H9 (cell line): ENCODE data around the gene DUOXA2. TPM values are rescaled to one million over a fixed set of nuclear protein-coding genes. Genes with fewer than 3 reads are reported as not detected.
A peak's percentile ranks its signal among the peaks of the same experiment; 100 is the strongest.

Source experiments
- DNase-seq: peaks from one replicate; pipeline ENCODE4 v3.0.0-alpha.2; 2017
- H2AFZ ChIP-seq: one replicate; pipeline ENCODE4 v1.6.1; 2013; ENCODE audit warnings: mild to moderate bottlenecking, low read length, control low read depth, moderate library complexity
- H2AK5ac ChIP-seq: 2 replicates; pipeline ENCODE4 v1.6.1; 2013; ENCODE audit warnings: low read length, control low read depth, mixed read lengths; ENCODE audit not compliant: insufficient read length
- H2BK120ac ChIP-seq: one replicate; pipeline ENCODE4 v1.6.1; 2013; ENCODE audit warnings: low read depth, mild to moderate bottlenecking, low read length, control low read depth, inconsistent platforms; ENCODE audit not compliant: poor library complexity, severe bottlenecking
- H2BK12ac ChIP-seq: 2 replicates; pipeline ENCODE4 v1.6.1; 2013; ENCODE audit warnings: low read length, control low read depth, mixed read lengths, low read depth; ENCODE audit not compliant: insufficient read length
- H2BK15ac ChIP-seq: 2 replicates; pipeline ENCODE4 v1.6.1; 2013; ENCODE audit warnings: low read depth, low read length, control low read depth
- H2BK20ac ChIP-seq: one replicate; pipeline ENCODE4 v1.6.1; 2013; ENCODE audit warnings: low read depth, mild to moderate bottlenecking, low read length, control low read depth, inconsistent platforms; ENCODE audit not compliant: poor library complexity, severe bottlenecking
- H2BK5ac ChIP-seq: 2 replicates; pipeline ENCODE4 v1.6.1; 2013; ENCODE audit warnings: low read length, control low read depth, mixed read lengths; ENCODE audit not compliant: insufficient read length
- H3K14ac ChIP-seq: 2 replicates; pipeline ENCODE4 v1.6.1; 2013; ENCODE audit warnings: low read length, control low read depth; ENCODE audit not compliant: insufficient read depth
- H3K18ac ChIP-seq: 2 replicates; pipeline ENCODE4 v1.6.1; 2013; ENCODE audit warnings: low read depth, mild to moderate bottlenecking, mixed read lengths, low read length, control low read depth; ENCODE audit not compliant: insufficient read length
- H3K23ac ChIP-seq: 2 replicates; pipeline ENCODE4 v1.6.1; 2013; ENCODE audit warnings: low read length, control low read depth, mixed read lengths, low read depth; ENCODE audit not compliant: insufficient read length
- H3K23me2 ChIP-seq: 2 replicates; pipeline ENCODE4 v1.6.1; 2013; ENCODE audit warnings: low read depth, mild to moderate bottlenecking, mixed read lengths, low read length, control low read depth; ENCODE audit not compliant: insufficient read length, poor library complexity, severe bottlenecking
- H3K27ac ChIP-seq: 2 replicates; pipeline ENCODE4 v1.5.1; 2013; ENCODE audit warnings: low read length, control low read depth, mixed read lengths, low read depth; ENCODE audit not compliant: insufficient read length
- H3K27me3 ChIP-seq: 2 replicates; pipeline ENCODE4 v1.6.1; 2013; ENCODE audit warnings: low read length, control low read depth, inconsistent platforms; ENCODE audit not compliant: insufficient read depth
- H3K4ac ChIP-seq: 2 replicates; pipeline ENCODE4 v1.6.1; 2013; ENCODE audit warnings: low read depth, mild to moderate bottlenecking, control low read depth, inconsistent platforms, low read length, moderate library complexity
- H3K4me1 ChIP-seq: 2 replicates; pipeline ENCODE4 v1.6.1; 2013; ENCODE audit warnings: low read length, control low read depth, inconsistent platforms; ENCODE audit not compliant: insufficient read depth
- H3K4me2 ChIP-seq: 2 replicates; pipeline ENCODE4 v1.6.1; 2013; ENCODE audit warnings: low read length, control low read depth, mixed read lengths; ENCODE audit not compliant: insufficient read length, insufficient read depth
- H3K56ac ChIP-seq: 2 replicates; pipeline ENCODE4 v1.6.1; 2013; ENCODE audit warnings: low read depth, mild to moderate bottlenecking, mixed read lengths, low read length, control low read depth; ENCODE audit not compliant: insufficient read length
- H3K79me1 ChIP-seq: 2 replicates; pipeline ENCODE4 v1.6.1; 2013; ENCODE audit warnings: low read depth, mild to moderate bottlenecking, moderate library complexity, low read length, control low read depth, inconsistent platforms; ENCODE audit not compliant: insufficient read depth, poor library complexity, severe bottlenecking
- H3K79me2 ChIP-seq: 2 replicates; pipeline ENCODE4 v1.6.1; 2013; ENCODE audit warnings: low read length, control low read depth, inconsistent platforms; ENCODE audit not compliant: insufficient read depth
- H3K9ac ChIP-seq: 2 replicates; pipeline ENCODE4 v1.6.1; 2013; ENCODE audit warnings: low read length, control low read depth, mixed read lengths; ENCODE audit not compliant: insufficient read length; ENCODE audit errors: extremely low read depth
- H3K9me3 ChIP-seq: one replicate; pipeline ENCODE4 v1.6.1; 2013; ENCODE audit warnings: low read depth, low read length, inconsistent platforms; ENCODE audit not compliant: control insufficient read depth
- H3T11ph ChIP-seq: one replicate; pipeline ENCODE4 v1.6.1; 2013; ENCODE audit warnings: mild to moderate bottlenecking, low read length, control low read depth, inconsistent platforms
- H4K20me1 ChIP-seq: one replicate; pipeline ENCODE4 v1.6.1; 2013; ENCODE audit not compliant: control insufficient read depth, insufficient read length, insufficient read depth
- H4K5ac ChIP-seq: 2 replicates; pipeline ENCODE4 v1.6.1; 2013; ENCODE audit warnings: low read depth, mild to moderate bottlenecking, mixed read lengths, low read length, control low read depth; ENCODE audit not compliant: insufficient read length
- H4K8ac ChIP-seq: replicated peaks from 2 replicates; pipeline ENCODE4 v1.6.1; 2013; ENCODE audit warnings: low read length, control low read depth, mixed read lengths, low read depth; ENCODE audit not compliant: insufficient read length
- H4K91ac ChIP-seq: 2 replicates; pipeline ENCODE4 v1.6.1; 2013; ENCODE audit warnings: low read depth, mild to moderate bottlenecking, moderate library complexity, mixed read lengths, low read length, control low read depth; ENCODE audit not compliant: insufficient read length
- H3K27ac Mint-ChIP-seq, 3 experiments: 2 replicates in 2 of 3; 3 replicates in 1 of 3; pipeline ENCODE4 v1.8.0; 2020 to 2021; ENCODE audit warnings: mixed read lengths in 3 of 3, mild to moderate bottlenecking in 1 of 3, moderate library complexity in 1 of 3
- H3K27me3 Mint-ChIP-seq: 2 replicates; pipeline ENCODE4 v1.8.0; 2021; ENCODE audit warnings: low read depth, mild to moderate bottlenecking, moderate library complexity, mixed read lengths
- H3K36me3 Mint-ChIP-seq, 3 experiments: 2 replicates in 2 of 3; 3 replicates in 1 of 3; pipeline ENCODE4 v1.8.0; 2020 to 2021; ENCODE audit warnings: low read depth in 3 of 3, mixed read lengths in 3 of 3; ENCODE audit not compliant: insufficient read depth in 1 of 3
- H3K4me1 Mint-ChIP-seq, 2 experiments: 2 replicates each; pipeline ENCODE4 v1.8.0; 2020; ENCODE audit warnings: mixed read lengths in 2 of 2
- H3K4me3 Mint-ChIP-seq, 2 experiments: 2 replicates in 1 of 2; 3 replicates in 1 of 2; pipeline ENCODE4 v1.8.0; 2020 to 2021; ENCODE audit warnings: mild to moderate bottlenecking in 2 of 2, mixed read lengths in 2 of 2, moderate library complexity in 1 of 2
- H3K9me3 Mint-ChIP-seq, 2 experiments: 2 replicates in 1 of 2; 3 replicates in 1 of 2; pipeline ENCODE4 v1.8.0; 2020; ENCODE audit warnings: mild to moderate bottlenecking in 2 of 2, mixed read lengths in 2 of 2, moderate library complexity in 1 of 2
- WGBS: extraction: QIAGEN DNeasy Blood & Tissue Kit; methylation state at CpG from one replicate; pipeline ENCODE4 v1.1.7; 2013; ENCODE audit warnings: missing lambda C conversion rate, low lambda C conversion rate, mixed read lengths; ENCODE audit not compliant: insufficient read length; ENCODE audit errors: extremely low coverage; 5-methylcytosine and 5-hydroxymethylcytosine counted together
- total RNA-seq: library from RNA; stranded (reverse); gene quantifications from 2 replicates; pipeline ENCODE4 v1.2.1, GENCODE V29; 2021
- TF ChIP-seq, protein P1 (sequence below): fragments of 200-600 bp; sonication (generic); conservative IDR thresholded peaks from 3 replicates; pipeline ENCODE4 v1.8.0; 2021; ENCODE audit warnings: antibody characterized with exemption, mild to moderate bottlenecking

Gene DUOXA2
- total RNA-seq, 1 experiment from 2014 or later: not detected

DNA sequence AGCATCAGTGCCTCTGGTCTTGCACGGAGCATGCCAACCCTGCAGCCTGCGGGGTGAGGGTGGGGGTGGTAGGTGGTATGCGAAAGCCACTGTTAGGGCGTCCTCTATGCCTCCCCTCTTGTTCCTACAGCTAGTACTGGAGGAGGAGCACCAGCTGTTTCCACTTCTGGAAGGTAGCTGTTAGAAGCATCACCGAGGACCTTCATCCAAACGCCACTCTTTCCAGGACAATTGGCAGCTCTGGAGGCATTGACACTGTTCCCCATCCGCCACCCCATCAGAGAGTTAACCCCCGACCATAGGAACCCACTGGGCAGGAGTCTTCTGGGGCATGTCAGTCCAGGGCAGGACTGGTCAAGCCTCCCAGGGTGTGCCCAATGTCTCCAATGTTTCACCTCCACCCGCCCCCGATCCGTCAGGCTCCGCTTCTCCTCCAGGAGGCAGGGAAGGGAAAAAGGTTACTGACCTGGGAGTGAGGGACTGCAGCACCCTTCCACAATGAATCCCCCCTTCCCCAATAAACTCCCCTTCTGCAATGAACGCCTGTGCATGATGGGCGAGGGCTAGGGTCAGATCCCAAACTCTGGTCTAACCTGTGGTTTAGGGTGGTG lies 641 bp upstream of the DUOXA2 start:
- Histone ChIP-seq H2AK5ac (no peak overlapping the region), H4K8ac (no peak overlapping the region), H3K27me3 (peaks cover 78% of the 10 kb centered on the region), H3K27ac (no peak overlapping the region), H2BK15ac (no peak overlapping the region), H2BK12ac (no peak overlapping the region), H2BK120ac (no peak overlapping the region), H3K14ac (no peak overlapping the region), H4K5ac (no peak overlapping the region), H3K9ac (no peak overlapping the region), H3K56ac (no peak overlapping the region), H3K79me2 (no peaks in the 10 kb centered on the region), H3K4me2 (peak overlapping the region; percentile 54), H4K20me1 (peaks cover 6% of the 10 kb centered on the region), H3K4ac (no peak overlapping the region), H3K4me1 (no peaks in the 10 kb centered on the region; the same call in 1 of the 2 replicates), H3K23me2 (peaks cover 2% of the 10 kb centered on the region), H4K91ac (no peak overlapping the region), H2BK20ac (no peak overlapping the region), H2AFZ (no peak overlapping the region), H3K18ac (no peak overlapping the region), H3K9me3 (no peaks in the 10 kb centered on the region), H3K23ac (no peak overlapping the region), H2BK5ac (no peak overlapping the region), H3T11ph (no peak overlapping the region), H3K79me1 (no peaks in the 10 kb centered on the region)
- WGBS: no CpG with 5 or more reads among the region's 14 CpGs
- Mint-ChIP-seq H3K4me1 (peaks cover 20 to 38% of the 10 kb centered on the region in 2 experiments), H3K27ac (no peak overlapping the region), H3K9me3 (peaks cover 6 to 13% of the 10 kb centered on the region in 2 experiments), H3K27me3 (peaks cover 91% of the 10 kb centered on the region), H3K4me3 (peak overlapping the region; percentile 57 to 73), H3K36me3 (no peaks in the 10 kb centered on the region; a peak in 2 of 7 replicates)
- TF ChIP-seq, protein P1, sequence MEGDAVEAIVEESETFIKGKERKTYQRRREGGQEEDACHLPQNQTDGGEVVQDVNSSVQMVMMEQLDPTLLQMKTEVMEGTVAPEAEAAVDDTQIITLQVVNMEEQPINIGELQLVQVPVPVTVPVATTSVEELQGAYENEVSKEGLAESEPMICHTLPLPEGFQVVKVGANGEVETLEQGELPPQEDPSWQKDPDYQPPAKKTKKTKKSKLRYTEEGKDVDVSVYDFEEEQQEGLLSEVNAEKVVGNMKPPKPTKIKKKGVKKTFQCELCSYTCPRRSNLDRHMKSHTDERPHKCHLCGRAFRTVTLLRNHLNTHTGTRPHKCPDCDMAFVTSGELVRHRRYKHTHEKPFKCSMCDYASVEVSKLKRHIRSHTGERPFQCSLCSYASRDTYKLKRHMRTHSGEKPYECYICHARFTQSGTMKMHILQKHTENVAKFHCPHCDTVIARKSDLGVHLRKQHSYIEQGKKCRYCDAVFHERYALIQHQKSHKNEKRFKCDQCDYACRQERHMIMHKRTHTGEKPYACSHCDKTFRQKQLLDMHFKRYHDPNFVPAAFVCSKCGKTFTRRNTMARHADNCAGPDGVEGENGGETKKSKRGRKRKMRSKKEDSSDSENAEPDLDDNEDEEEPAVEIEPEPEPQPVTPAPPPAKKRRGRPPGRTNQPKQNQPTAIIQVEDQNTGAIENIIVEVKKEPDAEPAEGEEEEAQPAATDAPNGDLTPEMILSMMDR: no peak
- DNase-seq: no peak
